ENCODE measurements around the gene C13orf46. TPM values are rescaled to one million over a fixed set of nuclear protein-coding genes. Genes with fewer than 3 reads are reported as not detected.
"Not testable (repeated sequence)": the region's sequence is repeated elsewhere in the genome, so short reads cannot be mapped to it uniquely, and the experiment has no call there.

The C13orf46 gene
- total RNA-seq = under 1 TPM; 0.21 to 0.76 (median 0.38) TPM
- 0.20 TPM for polyA plus RNA-seq
- long read RNA-seq, donor 1 = 0 reads
- long read RNA-seq, donor 2 = 0 reads
- long read RNA-seq, donor 3 = 0 reads
- long read RNA-seq, donor 4 = 0 reads

- no peaks in the 10 kb centered on the region for H3K4me1 ChIP-seq (ENCODE audit: control insufficient read depth, insufficient read depth, low read length)
- H3K9me3 ChIP-seq (ENCODE audit: control insufficient read depth, low read length) = no peaks in the 10 kb centered on the region
- DNase-seq (peak; percentile 12 to 53 (median 46)), ATAC-seq (no peak)
- no peaks in the 10 kb centered on the region for H3K27me3 ChIP-seq (ENCODE audit: control insufficient read depth, insufficient read depth)
- H3K4me3 ChIP-seq (ENCODE audit: low read length) = no peak within 1 kb of the TSS
- intact Hi-C loops (cut with DNase I) = no loop called here
- WGBS = 90% methylated on average over 44 of the region's 44 CpGs
- no peak within 1 kb of the TSS for H3K27ac ChIP-seq (ENCODE audit: low read length)
Observed at GRCh38 chr13:113973218-113974164, at the start of gene C13orf46. TSS of gene C13orf46 (minus strand) at chr13:113974076. CDS start at chr13:113973997, 79 bp downstream.

- WGBS = 92% methylated on average over 12 of the region's 12 CpGs
- DNase-seq = peak; percentile 5 to 28 (median 21)
- Histone ChIP-seq H3K27ac (ENCODE audit: low read length) (no peak overlapping the region), H3K4me3 (ENCODE audit: low read length) (no peak overlapping the region), H3K27me3 (ENCODE audit: control insufficient read depth, insufficient read depth) (no peaks in the 10 kb centered on the region), H3K4me1 (ENCODE audit: control insufficient read depth, insufficient read depth, low read length) (peaks cover 5% of the 10 kb centered on the region), H3K9me3 (ENCODE audit: control insufficient read depth, low read length) (no peaks in the 10 kb centered on the region)
- ATAC-seq = no peak
- intact Hi-C loops (cut with DNase I) = no loop called here
Observed at GRCh38 chr13:114022876-114023275, 49.0 kb upstream of the C13orf46 start.

GRCh38 chr13:114022309-114022669 lies 48.4 kb upstream of the C13orf46 start:
- DNase-seq (peak; percentile 6 to 15 (median 13)), ATAC-seq (no peak)
- no peak overlapping the region for H3K27ac ChIP-seq (ENCODE audit: low read length)
- WGBS = 93% methylated on average over 9 of the region's 9 CpGs
- no peaks in the 10 kb centered on the region for H3K27me3 ChIP-seq (ENCODE audit: control insufficient read depth, insufficient read depth)
- intact Hi-C loops (cut with DNase I) = no loop called here
- H3K4me3 ChIP-seq (ENCODE audit: low read length) = no peak overlapping the region
- H3K9me3 ChIP-seq (ENCODE audit: control insufficient read depth, low read length) = no peaks in the 10 kb centered on the region
- H3K4me1 ChIP-seq (ENCODE audit: control insufficient read depth, insufficient read depth, low read length) = peaks cover 5% of the 10 kb centered on the region

GRCh38 chr13:114021464-114022308 lies 47.8 kb upstream of the C13orf46 start:
- no peaks in the 10 kb centered on the region for H3K9me3 ChIP-seq (ENCODE audit: control insufficient read depth, low read length)
- no peak for ATAC-seq
- H3K27me3 ChIP-seq (ENCODE audit: control insufficient read depth, insufficient read depth) = no peaks in the 10 kb centered on the region
- no peak overlapping the region for H3K27ac ChIP-seq (ENCODE audit: low read length)
- intact Hi-C loops (cut with DNase I) = no loop called here
- peak; percentile 9 to 51 (median 40) for DNase-seq
- 90% methylated on average over 25 of the region's 25 CpGs for WGBS
- H3K4me1 ChIP-seq (ENCODE audit: control insufficient read depth, insufficient read depth, low read length) = peaks cover 4% of the 10 kb centered on the region
- no peak overlapping the region for H3K4me3 ChIP-seq (ENCODE audit: low read length)

GRCh38 chr13:114020750-114021463 lies 47.0 kb upstream of the C13orf46 start:
- DNase-seq (peak; percentile 4 to 43 (median 43)), ATAC-seq (no peak)
- Histone ChIP-seq H3K4me3 (ENCODE audit: low read length) (no peak overlapping the region), H3K27ac (ENCODE audit: low read length) (no peak overlapping the region), H3K4me1 (ENCODE audit: control insufficient read depth, insufficient read depth, low read length) (no peaks in the 10 kb centered on the region), H3K9me3 (ENCODE audit: control insufficient read depth, low read length) (no peaks in the 10 kb centered on the region), H3K27me3 (ENCODE audit: control insufficient read depth, insufficient read depth) (no peaks in the 10 kb centered on the region)
- intact Hi-C loops (cut with DNase I) = no loop called here
- 93% methylated on average over 32 of the region's 32 CpGs for WGBS

GRCh38 chr13:114020134-114020533 lies 46.3 kb upstream of the C13orf46 start:
- H3K27me3 ChIP-seq (ENCODE audit: control insufficient read depth, insufficient read depth); H3K27ac ChIP-seq (ENCODE audit: low read length); ATAC-seq; intact Hi-C loops (cut with DNase I); H3K4me3 ChIP-seq (ENCODE audit: low read length); H3K9me3 ChIP-seq (ENCODE audit: control insufficient read depth, low read length); H3K4me1 ChIP-seq (ENCODE audit: control insufficient read depth, insufficient read depth, low read length): not testable (repeated sequence)
- 92% methylated on average over 12 of the region's 14 CpGs for WGBS
- DNase-seq = peak; percentile 10 to 40 (median 39)

- Histone ChIP-seq H3K27me3 (ENCODE audit: control insufficient read depth, insufficient read depth) (no peaks in the 10 kb centered on the region), H3K4me3 (ENCODE audit: low read length) (no peak overlapping the region), H3K9me3 (ENCODE audit: control insufficient read depth, low read length) (no peaks in the 10 kb centered on the region), H3K4me1 (ENCODE audit: control insufficient read depth, insufficient read depth, low read length) (no peaks in the 10 kb centered on the region), H3K27ac (ENCODE audit: low read length) (no peak overlapping the region)
- DNase-seq = peak in 1 of 3 donors; percentile 21
- ATAC-seq = no peak
- 93% methylated on average over 13 of the region's 13 CpGs for WGBS
- intact Hi-C loops (cut with DNase I) = no loop called here
Observed at GRCh38 chr13:114019367-114019766, 45.5 kb upstream of the C13orf46 start.

GRCh38 chr13:114018461-114019055 lies 44.7 kb upstream of the C13orf46 start:
- Histone ChIP-seq H3K27ac (ENCODE audit: low read length) (no peak overlapping the region), H3K9me3 (ENCODE audit: control insufficient read depth, low read length) (no peaks in the 10 kb centered on the region), H3K27me3 (ENCODE audit: control insufficient read depth, insufficient read depth) (no peaks in the 10 kb centered on the region), H3K4me1 (ENCODE audit: control insufficient read depth, insufficient read depth, low read length) (no peaks in the 10 kb centered on the region), H3K4me3 (ENCODE audit: low read length) (no peak overlapping the region)
- DNase-seq (peak; percentile 11 to 47 (median 44)), ATAC-seq (no peak)
- intact Hi-C loops (cut with DNase I) = no loop called here
- 92% methylated on average over 20 of the region's 20 CpGs for WGBS

- no peaks in the 10 kb centered on the region for H3K9me3 ChIP-seq (ENCODE audit: control insufficient read depth, low read length)
- H3K4me1 ChIP-seq (ENCODE audit: control insufficient read depth, insufficient read depth, low read length) = no peaks in the 10 kb centered on the region
- intact Hi-C loops (cut with DNase I) = no loop called here
- no peak overlapping the region for H3K4me3 ChIP-seq (ENCODE audit: low read length)
- no peaks in the 10 kb centered on the region for H3K27me3 ChIP-seq (ENCODE audit: control insufficient read depth, insufficient read depth)
- peak; percentile 10 to 41 (median 38) for DNase-seq
- WGBS = 96% methylated on average over 23 of the region's 23 CpGs
- H3K27ac ChIP-seq (ENCODE audit: low read length) = no peak overlapping the region
- ATAC-seq = no peak
Observed at GRCh38 chr13:114017966-114018365, 44.1 kb upstream of the C13orf46 start.

- no peak overlapping the region for H3K27ac ChIP-seq (ENCODE audit: low read length)
- DNase-seq (peak; percentile 17 to 56 (median 47)), ATAC-seq (no peak)
- intact Hi-C loops (cut with DNase I) = no loop called here
- 89% methylated on average over 29 of the region's 29 CpGs for WGBS
- H3K27me3 ChIP-seq (ENCODE audit: control insufficient read depth, insufficient read depth) = no peaks in the 10 kb centered on the region
- no peaks in the 10 kb centered on the region for H3K4me1 ChIP-seq (ENCODE audit: control insufficient read depth, insufficient read depth, low read length)
- H3K9me3 ChIP-seq (ENCODE audit: control insufficient read depth, low read length) = no peaks in the 10 kb centered on the region
- H3K4me3 ChIP-seq (ENCODE audit: low read length) = no peak overlapping the region
Observed at GRCh38 chr13:114017028-114017630, 43.3 kb upstream of the C13orf46 start.
